ENCODE results near the gene GRIN3B.

The GRIN3B gene

GRCh38 chr19:960601-960938 lies 39.6 kb upstream of the GRIN3B start:
- DNase-seq (ENCODE audit: low read depth) = no peak
- H3K4me3 ChIP-seq (ENCODE audit: low read length) = no peak overlapping the region
- no peak for TF ChIP-seq CTCF (IDR thresholded peaks at IDR 0.05; ENCODE audit: insufficient read depth, low read depth, low read length, missing control alignments)

- no peak overlapping the region for H3K4me3 ChIP-seq (ENCODE audit: low read length)
- no peak for TF ChIP-seq CTCF (IDR thresholded peaks at IDR 0.05; ENCODE audit: insufficient read depth, low read depth, low read length, missing control alignments)
- peak; percentile 45 for DNase-seq (ENCODE audit: low read depth)
These were observed 38.2 kb upstream of the GRIN3B start for GRCh38 chr19:961866-962620.

GRCh38 chr19:962683-963400 lies 37.4 kb upstream of the GRIN3B start:
- no peak for TF ChIP-seq CTCF (IDR thresholded peaks at IDR 0.05; ENCODE audit: insufficient read depth, low read depth, low read length, missing control alignments)
- no peak overlapping the region for H3K4me3 ChIP-seq (ENCODE audit: low read length)
- no peak for DNase-seq (ENCODE audit: low read depth)

- no peak for DNase-seq (ENCODE audit: low read depth)
- no peak overlapping the region for H3K4me3 ChIP-seq (ENCODE audit: low read length)
- no peak for TF ChIP-seq CTCF (IDR thresholded peaks at IDR 0.05; ENCODE audit: insufficient read depth, low read depth, low read length, missing control alignments)
These were observed 36.7 kb upstream of the GRIN3B start for GRCh38 chr19:963486-963951.

GRCh38 chr19:964116-964520 lies 36.1 kb upstream of the GRIN3B start:
- no peak for TF ChIP-seq CTCF (IDR thresholded peaks at IDR 0.05; ENCODE audit: insufficient read depth, low read depth, low read length, missing control alignments)
- DNase-seq (ENCODE audit: low read depth) = no peak
- no peak overlapping the region for H3K4me3 ChIP-seq (ENCODE audit: low read length)

GRCh38 chr19:964761-965694 lies 35.2 kb upstream of the GRIN3B start:
- DNase-seq (ENCODE audit: low read depth) = peak; percentile 40
- no peak for TF ChIP-seq CTCF (IDR thresholded peaks at IDR 0.05; ENCODE audit: insufficient read depth, low read depth, low read length, missing control alignments)
- H3K4me3 ChIP-seq (ENCODE audit: low read length) = no peak overlapping the region
